GM21447 (cell line): ENCODE results near the gene PYGL.
"Not testable (repeated sequence)": the region's sequence is repeated elsewhere in the genome, so short reads cannot be mapped to it uniquely, and the experiment has no call there.

Experiments
- ATAC-seq: cut with Tn5 transposase; IDR thresholded peaks from one replicate; pipeline ENCODE4 v1.9.1; 2021; ENCODE audit not compliant: unreplicated experiment

The PYGL gene

GRCh38 chr14:50943943-50944646, at the start of gene PYGL:
TSS of gene PYGL (minus strand) at chr14:50944483. CDS start at chr14:50944403, 80 bp downstream.
- peak; percentile 62 for ATAC-seq

DNA sequence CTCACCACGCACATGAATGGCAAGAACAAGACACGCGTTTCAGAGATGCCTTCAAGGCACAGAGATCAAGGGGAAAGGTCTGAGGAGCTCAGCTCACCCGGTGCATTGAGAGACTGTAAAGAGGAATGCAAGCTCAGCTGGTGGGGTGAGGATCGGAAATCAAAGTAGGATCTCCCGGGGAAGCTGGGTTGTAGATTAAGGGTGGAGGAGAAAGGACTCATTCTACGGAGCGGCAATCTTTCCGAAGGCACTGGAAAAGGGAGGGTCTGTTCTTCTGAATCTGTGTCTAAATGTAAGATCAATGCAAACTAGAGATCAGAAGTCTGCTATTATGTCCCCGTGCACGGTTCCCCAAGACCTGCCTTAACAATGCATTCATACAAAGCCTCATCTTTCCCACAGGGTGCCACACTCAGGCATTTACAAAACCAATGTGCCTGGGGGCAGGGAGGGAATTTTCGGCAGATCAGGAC, 41.6 kb upstream of the PYGL start:
- no peak for ATAC-seq

DNA sequence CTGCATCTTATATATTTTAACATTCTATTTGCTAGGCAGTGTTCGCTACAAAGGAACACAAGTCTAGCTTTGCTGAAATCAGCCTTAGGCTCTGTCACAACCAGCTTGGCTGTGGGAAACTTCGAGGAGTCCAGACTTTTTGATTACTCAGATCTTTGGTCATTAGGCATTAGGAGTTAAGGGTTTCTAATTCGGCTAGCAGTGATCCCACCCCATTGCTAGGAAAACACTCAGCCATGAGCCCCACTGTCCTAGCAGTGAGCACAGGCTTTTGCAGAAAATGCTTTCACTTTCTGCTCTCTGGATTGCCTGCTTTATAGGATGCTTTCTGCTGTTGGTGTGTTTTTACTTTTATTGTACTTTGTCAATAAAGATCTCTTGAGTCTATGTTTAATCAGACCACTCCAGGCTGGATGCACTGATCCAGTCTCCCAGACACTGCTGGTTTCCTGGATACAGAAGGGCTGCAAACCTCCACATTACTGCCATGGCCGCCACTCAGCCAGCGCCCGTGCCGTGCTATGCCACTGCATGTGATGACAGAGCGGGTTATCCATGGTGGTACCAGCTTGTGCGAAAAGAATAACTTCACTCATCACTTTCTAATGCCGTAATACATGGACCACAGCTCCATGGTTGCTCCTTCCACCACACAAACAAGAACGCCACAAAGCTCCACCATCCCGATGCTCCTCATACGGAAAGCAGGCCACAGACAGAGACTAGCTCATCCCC, 41.0 kb upstream of the PYGL start:
- no peak for ATAC-seq

- no peak for ATAC-seq
These were observed 39.9 kb upstream of the PYGL start for GRCh38 chr14:50984036-50984710.

GRCh38 chr14:50979941-50980850, 35.9 kb upstream of the PYGL start:
- no peak for ATAC-seq

- ATAC-seq = peak; percentile 72
These were observed 34.6 kb upstream of the PYGL start for GRCh38 chr14:50978888-50979287.

DNA sequence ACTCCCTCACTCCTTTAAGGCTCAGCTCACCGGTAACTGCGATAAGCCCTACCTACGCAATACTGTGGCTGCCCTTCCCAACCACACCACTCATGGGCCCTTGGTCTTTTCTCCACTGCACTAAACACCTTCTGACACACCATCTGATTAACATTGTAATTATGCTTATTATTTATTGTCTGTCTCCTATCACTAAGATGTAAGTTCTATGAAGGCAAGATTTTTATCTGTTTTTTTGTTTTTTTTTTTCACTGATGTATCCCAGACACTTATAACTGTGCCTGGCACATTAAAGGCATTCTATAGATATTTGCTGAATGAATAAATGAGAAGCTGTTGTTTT, 34.2 kb upstream of the PYGL start:
- no peak for ATAC-seq

GRCh38 chr14:50977863-50978528, 33.7 kb upstream of the PYGL start:
- peak; percentile 64 for ATAC-seq

DNA sequence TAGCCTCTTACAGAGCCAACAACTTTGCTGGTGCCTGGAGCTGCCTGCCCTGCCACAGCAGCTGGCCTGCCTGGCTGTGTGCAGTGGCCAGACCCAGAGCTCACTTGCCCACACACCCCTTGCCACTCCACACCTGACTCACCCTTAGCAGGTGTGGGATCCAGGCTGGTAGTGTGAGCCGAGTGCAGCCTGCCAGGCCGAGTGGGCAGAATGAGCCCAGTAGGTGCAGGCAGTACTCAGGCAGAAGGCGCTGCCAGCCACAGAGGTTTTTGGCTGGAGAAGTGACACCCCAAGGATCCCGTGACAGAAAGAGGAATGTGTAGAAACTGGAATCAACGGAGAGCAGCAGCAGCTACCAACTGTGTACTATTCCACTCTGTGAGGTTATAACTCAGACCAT, 29.8 kb upstream of the PYGL start:
- ATAC-seq = no peak

GRCh38 chr14:50972734-50973133, 28.5 kb upstream of the PYGL start:
- ATAC-seq = no peak

DNA sequence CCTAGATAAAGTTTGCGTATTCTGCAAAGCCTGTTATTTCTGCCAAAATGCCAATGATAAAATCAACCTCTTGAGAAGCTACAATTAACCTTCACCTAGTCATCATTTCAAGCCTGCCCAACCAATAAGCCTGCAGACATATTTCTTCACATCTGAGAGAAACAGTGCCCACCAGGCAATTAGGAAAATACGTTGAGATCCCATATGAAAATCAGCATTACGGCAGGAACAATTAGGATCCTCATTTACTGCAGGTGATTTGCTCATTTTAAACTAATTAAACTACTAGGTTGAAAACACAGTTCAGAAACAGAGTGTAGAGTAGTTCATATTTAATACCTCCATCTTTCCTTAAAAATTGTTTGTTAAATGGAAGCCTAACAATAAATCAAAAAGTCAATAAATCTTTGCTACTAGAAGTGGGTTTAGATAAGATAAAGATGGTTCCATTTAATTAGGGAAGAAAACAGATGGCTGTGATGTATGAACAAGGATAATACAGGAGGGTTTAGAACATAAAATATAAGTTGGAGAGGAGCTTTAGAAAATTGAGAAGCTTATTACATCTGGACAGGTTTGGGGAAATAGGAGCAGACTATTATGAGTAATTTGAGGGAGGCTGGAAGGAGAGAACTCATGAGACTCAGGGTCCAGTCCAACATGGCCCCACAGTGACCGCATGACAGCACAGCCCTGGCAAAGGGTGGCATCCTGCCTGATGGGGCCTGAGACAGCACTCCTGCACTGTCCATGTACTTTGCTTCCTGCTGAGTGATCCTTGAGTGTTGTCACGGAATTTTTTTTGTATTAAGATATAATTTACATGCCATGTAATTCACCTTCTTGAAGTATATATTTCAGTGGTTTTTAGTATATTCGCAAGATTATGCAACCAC, 26.9 kb upstream of the PYGL start:
- no peak for ATAC-seq

DNA sequence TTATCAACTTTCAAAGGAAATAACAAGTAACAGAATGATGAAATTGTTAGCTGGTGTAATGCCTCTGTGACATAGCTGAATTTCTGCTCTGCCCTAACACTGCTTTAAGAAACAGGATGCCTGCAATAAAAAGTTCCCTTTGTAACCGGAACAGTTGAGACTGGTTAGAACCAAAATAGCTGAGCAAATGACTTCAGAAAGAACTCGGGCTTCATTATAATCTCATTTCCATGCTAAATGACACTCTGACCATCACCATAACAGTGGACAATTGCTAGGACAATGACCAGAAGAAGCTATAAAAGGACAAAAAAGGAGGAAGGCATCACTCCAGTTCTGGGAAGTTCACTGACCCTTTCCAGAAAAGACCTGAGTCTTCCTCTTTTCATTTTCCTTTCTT, 23.5 kb upstream of the PYGL start:
- ATAC-seq = no peak

DNA sequence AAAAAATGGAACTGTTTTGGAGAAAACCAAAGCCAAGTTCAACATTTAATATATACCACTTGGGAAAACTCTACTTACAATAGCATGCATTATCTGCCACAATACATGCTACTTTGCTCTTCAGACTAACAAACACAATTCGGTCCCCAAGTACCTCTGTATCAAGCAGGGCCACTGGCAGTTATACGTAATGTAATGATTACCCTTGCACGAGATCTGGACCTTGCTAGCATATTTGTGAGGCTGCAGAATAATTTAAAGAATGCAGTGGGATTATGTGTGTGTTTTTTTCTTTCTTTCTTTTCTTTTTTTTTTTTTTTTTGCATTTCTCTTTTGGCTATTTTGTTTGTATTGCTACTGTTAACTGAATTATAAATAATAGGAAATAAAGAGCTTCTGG, 22.8 kb upstream of the PYGL start:
- ATAC-seq = no peak

- no peak for ATAC-seq
These were observed 20.6 kb upstream of the PYGL start for GRCh38 chr14:50964683-50965390.

DNA sequence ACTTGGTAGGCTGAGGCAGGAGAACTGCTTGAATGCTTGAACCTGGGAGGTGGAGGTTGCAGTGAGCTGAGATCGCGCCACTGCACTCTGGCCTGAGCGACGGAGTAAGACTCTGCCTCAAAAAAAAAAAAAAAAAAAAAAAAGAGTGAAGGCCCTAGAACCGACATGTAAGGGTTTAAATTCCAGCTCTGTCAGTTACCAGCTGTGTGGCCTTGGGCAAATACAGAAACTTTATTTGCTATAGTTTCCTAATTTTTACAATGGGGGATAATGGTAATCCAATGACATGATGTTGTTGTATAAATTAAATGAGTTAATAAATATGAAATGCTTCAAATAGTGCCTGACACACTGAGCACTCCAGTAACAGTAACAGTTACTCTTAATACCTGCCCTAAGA, 19.6 kb upstream of the PYGL start:
- no peak for ATAC-seq

DNA sequence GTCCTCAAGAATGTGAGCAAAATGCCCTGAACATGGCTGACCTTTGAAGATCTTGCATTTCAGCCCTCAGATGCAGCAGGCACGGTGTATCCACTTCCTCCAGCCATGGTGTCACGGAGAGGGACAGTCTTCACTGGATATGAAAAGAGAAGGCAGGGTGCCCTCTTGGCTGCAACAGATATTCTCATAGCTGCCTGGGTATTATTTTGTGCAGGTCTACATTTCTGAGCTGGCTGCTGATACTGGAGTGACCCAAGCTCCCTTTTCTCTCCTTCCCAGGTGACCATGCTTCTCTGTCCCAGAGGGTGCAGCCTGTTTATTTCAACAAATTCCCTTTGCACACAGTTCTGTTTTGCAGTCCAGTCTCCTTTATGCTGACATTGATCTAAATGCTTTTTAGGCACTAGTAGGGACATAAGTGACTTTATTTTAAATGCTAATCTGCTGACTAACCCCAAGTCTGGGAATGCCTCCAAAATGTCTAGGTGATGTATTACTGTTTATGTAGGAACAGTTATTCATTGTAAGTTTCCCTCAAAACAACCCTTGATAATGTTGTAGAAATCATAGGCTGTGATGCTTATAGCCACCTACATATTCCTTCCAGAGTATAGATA, 17.4 kb upstream of the PYGL start:
- no peak for ATAC-seq

- ATAC-seq = no peak
These were observed 13.0 kb upstream of the PYGL start for GRCh38 chr14:50957296-50957695.

- ATAC-seq = not testable (repeated sequence)
These were observed 12.1 kb upstream of the PYGL start for GRCh38 chr14:50956421-50956820.
